ENCODE data around the gene ARSA.

ARSA gene

DNA sequence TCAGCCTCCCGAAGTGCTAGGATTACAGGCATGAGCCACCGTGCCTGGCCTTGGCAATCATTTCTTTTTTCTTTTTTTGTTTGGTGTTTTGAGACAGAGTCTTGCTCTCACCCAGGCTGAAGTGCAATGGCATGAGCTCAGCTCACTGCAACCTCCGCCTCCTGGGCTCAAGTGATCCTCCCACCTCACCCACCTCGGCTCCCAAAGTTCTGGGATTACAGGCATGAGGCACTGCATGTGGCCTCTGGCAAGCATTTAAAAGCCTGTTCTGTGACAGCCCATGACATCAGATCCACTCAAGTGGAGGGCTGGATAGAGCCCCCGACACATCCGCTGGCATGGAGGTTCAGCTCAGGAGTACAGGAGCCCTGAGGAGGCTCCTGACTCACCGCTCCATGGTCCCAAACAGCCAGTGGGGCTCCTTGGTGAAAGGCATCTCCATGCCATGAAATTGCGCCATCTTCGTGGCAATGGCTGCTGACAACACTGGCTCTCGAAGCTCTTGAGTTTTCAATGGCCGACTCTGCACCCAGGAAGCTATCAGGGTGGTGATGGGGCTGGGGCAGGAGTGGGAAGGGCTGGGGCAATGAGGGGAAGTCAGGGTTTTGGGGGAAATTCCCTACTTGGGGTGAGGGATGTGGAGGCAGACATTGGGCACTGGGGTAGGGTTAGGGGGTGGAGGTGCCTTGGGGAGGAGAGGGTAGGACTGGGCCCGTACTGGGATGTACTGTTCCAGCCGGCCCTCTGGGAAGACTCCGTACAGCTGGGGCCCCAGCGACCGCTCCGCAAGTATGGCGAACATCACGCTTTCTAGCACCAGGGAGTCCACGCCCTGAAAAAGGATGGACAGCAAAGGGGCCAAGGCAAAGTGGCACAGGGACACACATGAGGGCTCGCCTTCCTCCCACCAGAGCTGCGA, 46.7 kb downstream of the ARSA start:
- DNase-seq (ENCODE audit: low read depth in 2 of 2), result no peak

DNA sequence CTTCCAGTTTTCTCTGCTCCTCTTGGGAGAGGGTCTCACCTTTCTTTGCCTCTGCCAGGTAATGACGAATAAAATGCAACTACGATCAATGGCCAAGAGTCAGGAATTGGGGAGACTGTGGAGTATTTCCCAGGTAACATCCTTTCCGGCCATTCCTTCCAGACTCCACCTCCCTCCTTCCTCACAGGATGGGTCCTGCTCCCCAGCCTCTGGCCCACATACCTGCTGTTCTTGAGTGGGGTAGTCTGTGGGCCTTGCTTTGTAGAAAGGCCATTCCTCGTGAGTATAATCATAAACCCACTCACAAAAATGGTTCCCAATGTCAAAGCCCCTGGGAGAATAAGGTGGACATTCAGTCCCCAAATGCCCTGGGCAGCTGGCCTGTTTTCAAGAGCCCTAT, 48.2 kb downstream of the ARSA start:
- DNase-seq (ENCODE audit: low read depth in 2 of 2), result no peak

DNA sequence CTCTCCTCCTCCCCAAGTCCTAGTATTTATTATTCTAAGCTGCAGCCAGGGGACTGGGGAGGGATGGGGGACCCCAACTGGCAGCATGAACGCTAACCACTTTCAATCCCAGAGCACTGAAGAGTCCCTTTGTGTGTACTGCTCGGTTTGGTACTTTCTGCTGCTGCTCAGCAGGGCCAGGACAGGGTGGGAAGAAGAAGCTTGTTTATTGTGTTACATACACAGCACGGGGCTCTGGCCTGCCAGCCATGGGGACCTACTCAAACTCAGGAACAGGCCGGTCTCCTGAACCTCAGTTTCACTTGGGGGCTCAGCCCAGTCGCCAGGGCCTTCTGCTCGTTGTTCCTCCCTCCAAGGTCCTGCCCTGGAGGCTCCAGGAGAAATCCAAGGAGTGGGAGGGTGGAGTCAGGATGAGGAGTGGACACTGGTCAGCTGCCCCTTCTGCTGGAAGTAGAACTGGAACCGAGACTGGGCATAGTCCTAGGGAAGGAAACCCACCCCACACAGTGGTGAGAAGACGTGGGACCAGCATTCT, 49.1 kb downstream of the ARSA start:
- no peak for DNase-seq (ENCODE audit: low read depth in 2 of 2)

GRCh38 chr22:50577987-50578775, 49.8 kb downstream of the ARSA start, which contains the start of gene CPT1B:
TSS of gene CPT1B (minus strand) at chr22:50578427. CDS start at chr22:50577915, 512 bp downstream.
- no peak for DNase-seq (ENCODE audit: low read depth in 2 of 2)

- DNase-seq (ENCODE audit: low read depth in 2 of 2), result no peak
Measured at GRCh38 chr22:50577697-50577986, 50.3 kb downstream of the ARSA start.

GRCh38 chr22:50576806-50577696, 50.9 kb downstream of the ARSA start:
- no peak for DNase-seq (ENCODE audit: low read depth in 2 of 2)

DNA sequence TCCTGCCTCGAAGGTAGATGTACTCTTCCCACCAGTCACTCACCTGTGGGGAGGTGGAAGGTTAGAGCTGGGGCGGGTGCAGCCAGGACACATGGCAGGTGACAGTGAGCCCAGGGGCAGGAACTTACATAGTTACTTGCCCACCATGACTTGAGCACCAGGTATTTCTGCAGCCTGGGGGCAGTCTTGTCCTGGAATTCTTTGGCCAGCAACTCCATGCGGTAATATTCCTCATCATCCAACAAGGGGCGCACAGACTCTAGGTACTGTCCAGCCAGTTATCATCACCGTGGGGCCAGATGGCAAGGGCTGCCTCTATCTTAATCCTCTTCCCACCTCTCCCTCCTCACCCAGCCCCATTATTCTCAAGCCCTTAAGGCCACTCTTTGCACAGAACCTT, 51.9 kb downstream of the ARSA start:
- no peak for DNase-seq (ENCODE audit: low read depth in 2 of 2)

- DNase-seq (ENCODE audit: low read depth in 2 of 2), result no peak
Measured at GRCh38 chr22:50575426-50575941, 52.5 kb downstream of the ARSA start.
